ENCODE data around the gene RASA4.
A peak's percentile ranks its signal among the peaks of the same experiment; 100 is the strongest.
"Not testable (repeated sequence)": the region's sequence is repeated elsewhere in the genome, so short reads cannot be mapped to it uniquely, and the experiment has no call there.

The RASA4 gene

DNA sequence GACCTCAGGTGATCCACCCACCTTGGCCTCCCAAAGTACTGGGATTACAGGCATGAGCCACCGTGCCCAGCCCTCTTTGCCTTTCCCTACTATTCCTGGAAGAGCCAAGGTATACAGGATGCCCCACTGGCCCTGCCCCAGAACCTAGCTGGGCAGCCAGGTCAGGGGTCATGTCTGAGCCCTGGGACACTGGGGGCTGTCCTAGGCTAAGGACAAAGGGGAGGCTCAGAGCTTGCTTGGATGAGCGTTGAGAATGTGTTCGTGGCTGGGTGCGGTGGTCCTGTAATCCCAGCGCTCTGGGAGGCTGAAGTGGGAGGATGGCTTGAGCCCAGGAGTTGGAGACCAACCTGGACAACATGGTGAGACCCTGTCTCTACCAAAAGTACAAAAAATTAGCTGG lies 38.1 kb downstream of the RASA4 start:
- H3K36me3 ChIP-seq (ENCODE audit: insufficient read depth, low read length); H3K9me2 ChIP-seq (ENCODE audit: low read depth, low read length); H3K9ac ChIP-seq (ENCODE audit: low read length); H3K27ac ChIP-seq (ENCODE audit: low read depth, low read length, poor library complexity, severe bottlenecking); H3K9me3 ChIP-seq (ENCODE audit: low read length); H3K4me1 ChIP-seq (ENCODE audit: insufficient read depth, low read length, severe bottlenecking); H3K27me3 ChIP-seq (ENCODE audit: insufficient read depth, low read length); H3K4me3 ChIP-seq (ENCODE audit: low read depth, low read length, poor library complexity, severe bottlenecking); H2AFZ ChIP-seq (ENCODE audit: low read length); H4K20me1 ChIP-seq (ENCODE audit: insufficient read depth, low read length); H3K79me2 ChIP-seq (ENCODE audit: insufficient read depth, low read length); H3K4me2 ChIP-seq (ENCODE audit: low read length); H3F3A ChIP-seq (ENCODE audit: insufficient read depth, low read length): not testable (repeated sequence)

DNA sequence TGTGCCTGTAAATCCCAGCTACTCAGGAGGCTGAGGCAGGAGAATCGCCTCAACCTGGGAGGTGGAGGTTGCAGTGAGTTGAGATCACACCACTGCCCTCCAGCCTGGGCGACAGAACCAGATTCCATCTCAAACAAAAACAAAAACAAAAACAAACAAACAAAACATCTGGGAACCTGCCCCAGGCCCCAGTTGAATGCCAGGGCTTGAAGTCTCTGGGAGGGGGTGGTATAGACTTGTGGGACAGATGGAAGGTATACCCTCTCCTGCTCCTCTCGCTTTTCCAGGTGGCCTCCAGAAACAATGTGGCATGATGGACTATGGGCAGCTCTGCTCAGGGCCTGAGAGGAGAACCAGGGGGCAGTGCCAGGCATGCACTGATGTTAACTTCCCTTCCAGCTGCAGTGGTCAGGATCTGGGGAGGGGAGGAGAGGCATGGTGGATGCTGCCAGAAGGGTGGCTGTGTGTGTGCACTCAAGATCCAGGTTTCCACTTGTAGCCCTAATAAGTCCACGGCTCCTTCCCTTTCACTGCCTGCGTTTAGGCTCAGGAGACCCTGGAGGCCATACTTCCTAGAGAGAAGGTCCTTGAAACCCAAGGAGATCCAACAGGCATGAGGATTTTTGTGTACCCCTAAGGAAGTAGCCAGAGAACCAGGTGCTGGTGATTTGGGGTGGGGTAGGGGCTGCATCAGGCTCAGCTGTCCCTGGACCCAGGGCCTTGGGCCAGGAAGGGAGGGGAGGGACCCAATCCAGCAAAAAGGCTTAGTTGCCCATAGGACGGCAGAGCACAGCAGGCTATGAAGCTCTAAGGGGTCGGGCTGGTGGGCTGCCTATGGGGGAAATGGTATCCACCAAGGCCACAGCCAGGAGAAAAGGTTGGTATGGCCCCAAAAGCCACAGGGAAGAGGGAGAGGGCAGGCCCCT lies 39.0 kb downstream of the RASA4 start:
- H3K27ac ChIP-seq (ENCODE audit: low read depth, low read length, poor library complexity, severe bottlenecking); H4K20me1 ChIP-seq (ENCODE audit: insufficient read depth, low read length); H3K4me3 ChIP-seq (ENCODE audit: low read depth, low read length, poor library complexity, severe bottlenecking); H3K27me3 ChIP-seq (ENCODE audit: insufficient read depth, low read length); H3K4me2 ChIP-seq (ENCODE audit: low read length); H3K9ac ChIP-seq (ENCODE audit: low read length); H3K36me3 ChIP-seq (ENCODE audit: insufficient read depth, low read length); H3K79me2 ChIP-seq (ENCODE audit: insufficient read depth, low read length); H3K9me3 ChIP-seq (ENCODE audit: low read length); H3F3A ChIP-seq (ENCODE audit: insufficient read depth, low read length); H2AFZ ChIP-seq (ENCODE audit: low read length); H3K9me2 ChIP-seq (ENCODE audit: low read depth, low read length); H3K4me1 ChIP-seq (ENCODE audit: insufficient read depth, low read length, severe bottlenecking): not testable (repeated sequence)

DNA sequence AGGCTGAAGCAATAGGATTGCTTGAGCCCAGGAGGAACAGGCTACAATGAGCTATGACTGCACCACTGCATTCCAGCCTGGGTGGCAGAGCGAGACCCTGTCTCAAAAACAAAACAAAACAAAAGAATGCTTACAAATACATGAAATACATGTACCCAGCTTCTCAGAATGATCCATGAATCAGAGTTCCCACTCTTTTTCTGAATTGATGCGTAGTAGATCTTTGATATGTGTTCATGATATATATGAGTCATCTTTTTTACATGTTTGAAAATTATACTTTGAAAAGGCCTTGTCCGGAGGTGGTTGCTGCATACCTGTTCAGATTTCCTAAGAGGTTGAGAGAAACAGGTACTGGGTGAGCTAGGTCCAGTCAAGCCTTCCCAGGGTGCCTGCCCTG lies 40.2 kb downstream of the RASA4 start:
- H3F3A ChIP-seq (ENCODE audit: insufficient read depth, low read length); H3K4me2 ChIP-seq (ENCODE audit: low read length); H3K4me1 ChIP-seq (ENCODE audit: insufficient read depth, low read length, severe bottlenecking); H3K9me2 ChIP-seq (ENCODE audit: low read depth, low read length); H4K20me1 ChIP-seq (ENCODE audit: insufficient read depth, low read length); H3K27ac ChIP-seq (ENCODE audit: low read depth, low read length, poor library complexity, severe bottlenecking); H3K4me3 ChIP-seq (ENCODE audit: low read depth, low read length, poor library complexity, severe bottlenecking); H3K9me3 ChIP-seq (ENCODE audit: low read length); H3K79me2 ChIP-seq (ENCODE audit: insufficient read depth, low read length); H3K36me3 ChIP-seq (ENCODE audit: insufficient read depth, low read length); H3K27me3 ChIP-seq (ENCODE audit: insufficient read depth, low read length); H2AFZ ChIP-seq (ENCODE audit: low read length); H3K9ac ChIP-seq (ENCODE audit: low read length): not testable (repeated sequence)

DNA sequence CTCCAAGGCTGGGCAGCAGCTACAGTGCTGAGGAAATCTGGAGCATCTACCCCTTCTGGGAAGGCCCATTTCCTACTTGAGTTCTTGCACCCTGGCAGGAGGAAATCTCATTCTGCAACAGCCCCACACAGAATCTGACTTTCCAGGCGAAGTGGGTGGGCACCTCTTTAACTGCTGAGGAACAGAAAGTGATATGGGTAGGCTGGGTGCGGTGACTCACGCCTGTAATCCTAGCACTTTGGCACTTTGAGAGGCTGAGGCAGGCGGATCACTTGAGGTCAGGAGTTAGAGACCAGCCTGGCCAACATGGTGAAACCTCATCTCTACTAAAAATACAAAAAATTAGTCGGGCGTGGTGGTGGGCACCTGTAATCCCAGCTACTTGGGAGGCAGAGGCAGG lies 41.9 kb downstream of the RASA4 start:
- H3K9me2 ChIP-seq (ENCODE audit: low read depth, low read length); H4K20me1 ChIP-seq (ENCODE audit: insufficient read depth, low read length); H3K79me2 ChIP-seq (ENCODE audit: insufficient read depth, low read length); H2AFZ ChIP-seq (ENCODE audit: low read length); H3K27ac ChIP-seq (ENCODE audit: low read depth, low read length, poor library complexity, severe bottlenecking); H3K36me3 ChIP-seq (ENCODE audit: insufficient read depth, low read length); H3K4me3 ChIP-seq (ENCODE audit: low read depth, low read length, poor library complexity, severe bottlenecking); H3K27me3 ChIP-seq (ENCODE audit: insufficient read depth, low read length); H3F3A ChIP-seq (ENCODE audit: insufficient read depth, low read length); H3K4me2 ChIP-seq (ENCODE audit: low read length); H3K4me1 ChIP-seq (ENCODE audit: insufficient read depth, low read length, severe bottlenecking); H3K9me3 ChIP-seq (ENCODE audit: low read length); H3K9ac ChIP-seq (ENCODE audit: low read length): not testable (repeated sequence)

DNA sequence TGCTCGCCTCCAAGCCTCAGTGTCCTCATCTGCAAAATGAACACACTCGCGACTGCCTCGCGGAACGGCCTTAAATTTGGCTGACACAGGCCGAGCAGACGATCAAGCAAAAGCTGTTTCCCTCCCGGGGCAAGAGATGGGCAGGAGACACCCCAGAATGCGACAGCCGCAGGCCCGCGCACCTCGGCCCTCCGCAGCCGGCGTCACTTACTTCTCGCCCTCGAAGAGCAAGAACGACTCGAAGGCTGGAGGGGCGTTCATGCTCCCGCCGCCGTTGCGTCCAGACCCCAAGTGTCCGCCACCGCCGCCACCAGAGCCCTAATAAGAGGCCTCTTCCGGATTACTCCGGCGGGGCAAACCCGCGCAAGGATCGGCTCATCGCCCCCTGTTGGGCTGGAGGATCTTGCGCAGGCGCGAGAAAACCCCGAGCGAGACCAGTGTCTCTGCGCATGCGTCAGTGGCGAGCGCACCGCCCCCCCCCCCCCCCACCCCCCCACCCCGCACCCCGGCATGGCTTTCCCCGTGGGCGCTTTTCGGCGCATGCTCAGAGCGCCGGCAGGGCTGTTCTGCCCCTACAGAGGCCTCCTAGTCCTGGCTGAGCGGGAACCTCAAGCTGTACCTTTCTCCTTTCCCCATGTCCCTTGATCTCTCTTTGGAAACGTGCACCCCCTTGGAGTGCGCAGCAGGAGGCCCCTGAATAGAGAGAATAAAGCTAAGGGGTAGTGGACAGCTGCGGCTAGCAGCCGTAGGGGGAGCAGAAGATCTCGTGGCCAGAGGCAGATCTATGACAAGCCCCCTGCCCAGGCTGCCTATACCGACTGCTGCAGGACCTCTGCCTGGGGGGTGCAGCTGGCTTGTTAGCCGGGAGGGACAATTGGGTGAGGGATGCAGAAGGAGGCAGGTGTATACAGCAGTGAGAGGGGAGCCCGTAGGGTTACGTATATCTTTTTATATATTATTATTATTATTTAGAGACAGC lies 44.0 kb downstream of the RASA4 start, which contains the start of gene POLR2J3:
Gene POLR2J3, minus strand, starts transcription at position 323 of the 979 bp plus-strand sequence. Its CDS starts 62 bp downstream, at position 261.
- not testable (repeated sequence) for H3K4me1 ChIP-seq (ENCODE audit: insufficient read depth, low read length, severe bottlenecking); H3K36me3 ChIP-seq (ENCODE audit: insufficient read depth, low read length); H3K79me2 ChIP-seq (ENCODE audit: insufficient read depth, low read length); H2AFZ ChIP-seq (ENCODE audit: low read length); H3K27me3 ChIP-seq (ENCODE audit: insufficient read depth, low read length); H3K9me2 ChIP-seq (ENCODE audit: low read depth, low read length); H4K20me1 ChIP-seq (ENCODE audit: insufficient read depth, low read length); H3F3A ChIP-seq (ENCODE audit: insufficient read depth, low read length); H3K9me3 ChIP-seq (ENCODE audit: low read length)
- H3K27ac ChIP-seq (ENCODE audit: low read depth, low read length, poor library complexity, severe bottlenecking): peak within 1 kb of the TSS; percentile 38
- H3K9ac ChIP-seq (ENCODE audit: low read length): peak within 1 kb of the TSS; percentile 76
- H3K4me3 ChIP-seq (ENCODE audit: low read depth, low read length, poor library complexity, severe bottlenecking): peak within 1 kb of the TSS; percentile 68
- H3K4me2 ChIP-seq (ENCODE audit: low read length): peak within 1 kb of the TSS; percentile 66
- TF ChIP-seq, protein P1, sequence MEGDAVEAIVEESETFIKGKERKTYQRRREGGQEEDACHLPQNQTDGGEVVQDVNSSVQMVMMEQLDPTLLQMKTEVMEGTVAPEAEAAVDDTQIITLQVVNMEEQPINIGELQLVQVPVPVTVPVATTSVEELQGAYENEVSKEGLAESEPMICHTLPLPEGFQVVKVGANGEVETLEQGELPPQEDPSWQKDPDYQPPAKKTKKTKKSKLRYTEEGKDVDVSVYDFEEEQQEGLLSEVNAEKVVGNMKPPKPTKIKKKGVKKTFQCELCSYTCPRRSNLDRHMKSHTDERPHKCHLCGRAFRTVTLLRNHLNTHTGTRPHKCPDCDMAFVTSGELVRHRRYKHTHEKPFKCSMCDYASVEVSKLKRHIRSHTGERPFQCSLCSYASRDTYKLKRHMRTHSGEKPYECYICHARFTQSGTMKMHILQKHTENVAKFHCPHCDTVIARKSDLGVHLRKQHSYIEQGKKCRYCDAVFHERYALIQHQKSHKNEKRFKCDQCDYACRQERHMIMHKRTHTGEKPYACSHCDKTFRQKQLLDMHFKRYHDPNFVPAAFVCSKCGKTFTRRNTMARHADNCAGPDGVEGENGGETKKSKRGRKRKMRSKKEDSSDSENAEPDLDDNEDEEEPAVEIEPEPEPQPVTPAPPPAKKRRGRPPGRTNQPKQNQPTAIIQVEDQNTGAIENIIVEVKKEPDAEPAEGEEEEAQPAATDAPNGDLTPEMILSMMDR (IDR thresholded peaks at IDR 0.05; ENCODE audit: low read length): peak; percentile 48

DNA sequence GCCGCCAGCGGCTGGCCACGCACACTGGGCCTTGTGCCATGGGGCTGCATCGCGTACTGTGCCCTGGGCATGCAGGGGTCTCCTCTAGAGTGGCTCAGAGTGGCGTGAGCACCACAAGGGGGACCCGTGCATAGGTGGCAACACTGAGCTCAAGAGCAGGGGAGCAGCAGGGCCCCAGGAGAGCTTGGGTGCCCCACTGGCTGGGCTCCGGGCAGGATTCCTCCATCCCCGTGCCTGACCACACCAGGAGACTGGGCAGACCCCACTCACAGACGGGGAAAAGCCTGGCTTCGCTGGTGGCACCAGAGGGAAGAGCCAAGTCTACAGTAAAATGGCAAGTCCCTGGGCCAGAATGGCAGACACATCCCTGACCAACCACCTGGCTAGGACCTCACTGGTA lies 47.9 kb downstream of the RASA4 start:
- H3K27me3 ChIP-seq (ENCODE audit: insufficient read depth, low read length); H3K4me1 ChIP-seq (ENCODE audit: insufficient read depth, low read length, severe bottlenecking); H3K4me3 ChIP-seq (ENCODE audit: low read depth, low read length, poor library complexity, severe bottlenecking); H2AFZ ChIP-seq (ENCODE audit: low read length); H3K9me2 ChIP-seq (ENCODE audit: low read depth, low read length); H3K9ac ChIP-seq (ENCODE audit: low read length); H3K4me2 ChIP-seq (ENCODE audit: low read length); H3K27ac ChIP-seq (ENCODE audit: low read depth, low read length, poor library complexity, severe bottlenecking); H3K9me3 ChIP-seq (ENCODE audit: low read length); H3K36me3 ChIP-seq (ENCODE audit: insufficient read depth, low read length); H3K79me2 ChIP-seq (ENCODE audit: insufficient read depth, low read length); H4K20me1 ChIP-seq (ENCODE audit: insufficient read depth, low read length); H3F3A ChIP-seq (ENCODE audit: insufficient read depth, low read length): not testable (repeated sequence)

All from OCI-LY1 (cell line).